HG03064 (cell line): ENCODE measurements around the gene IQCM.

Experiments
- ATAC-seq: cut with Tn5 transposase; IDR thresholded peaks from one replicate; pipeline ENCODE4 v1.9.1; 2021; ENCODE audit warnings: low read depth; ENCODE audit not compliant: unreplicated experiment

Gene IQCM

DNA sequence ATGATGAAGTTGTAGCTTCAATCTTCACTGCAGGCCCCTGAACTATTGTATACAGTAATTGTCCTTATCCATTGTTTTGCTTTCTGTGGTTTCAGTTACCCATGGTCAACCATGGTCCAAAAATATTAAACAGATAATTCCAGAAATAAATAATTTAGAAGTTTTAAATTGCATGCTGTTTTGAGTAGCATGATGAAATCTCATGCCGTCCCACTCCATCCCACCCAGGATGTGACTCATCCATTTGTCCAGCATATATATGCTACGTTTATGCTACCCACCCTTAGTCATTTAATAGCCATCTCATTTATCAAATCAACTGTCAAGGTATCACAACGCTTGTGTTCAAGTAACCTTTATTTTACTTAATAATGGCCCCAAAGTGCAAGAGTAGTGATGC is 34.5 kb downstream of the IQCM start:
- ATAC-seq = no peak

DNA sequence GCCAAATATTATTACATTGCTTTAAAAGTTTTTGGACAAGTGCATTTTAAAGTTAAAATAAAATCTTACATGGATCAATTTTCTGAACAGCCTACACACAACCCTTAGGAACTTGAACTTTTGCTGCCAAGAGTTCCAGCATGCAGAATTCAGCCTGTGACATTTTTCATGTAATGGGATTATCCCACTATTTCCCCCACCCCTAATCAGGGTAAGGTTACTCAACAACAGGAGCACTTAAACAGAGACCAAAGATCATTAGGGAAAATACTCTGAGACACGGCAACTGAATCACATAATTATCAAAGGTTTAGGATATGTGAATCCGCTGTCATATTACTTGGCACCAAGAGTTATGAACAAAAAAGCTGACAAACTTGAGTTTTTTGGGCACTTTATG is 47.2 kb downstream of the IQCM start:
- ATAC-seq = no peak

DNA sequence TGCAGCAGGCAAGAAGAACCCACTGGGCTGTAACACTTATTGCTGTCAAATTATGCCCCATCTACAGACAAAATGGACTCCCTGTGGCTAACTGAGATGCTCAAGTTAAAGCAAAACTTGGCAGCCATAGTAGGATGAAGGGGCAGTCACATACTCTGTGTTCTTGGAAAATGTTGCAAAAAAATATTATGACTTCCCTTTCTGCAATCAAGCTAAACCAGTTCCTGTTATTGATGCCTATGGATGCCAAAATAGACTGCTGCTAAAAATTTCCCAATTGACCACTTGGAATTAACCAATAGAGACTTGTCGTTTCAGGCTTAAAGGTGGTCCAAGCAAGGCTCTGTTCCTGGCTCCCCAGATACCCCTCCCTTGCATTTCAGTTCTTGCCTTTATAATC is 49.5 kb downstream of the IQCM start:
- ATAC-seq = no peak

DNA sequence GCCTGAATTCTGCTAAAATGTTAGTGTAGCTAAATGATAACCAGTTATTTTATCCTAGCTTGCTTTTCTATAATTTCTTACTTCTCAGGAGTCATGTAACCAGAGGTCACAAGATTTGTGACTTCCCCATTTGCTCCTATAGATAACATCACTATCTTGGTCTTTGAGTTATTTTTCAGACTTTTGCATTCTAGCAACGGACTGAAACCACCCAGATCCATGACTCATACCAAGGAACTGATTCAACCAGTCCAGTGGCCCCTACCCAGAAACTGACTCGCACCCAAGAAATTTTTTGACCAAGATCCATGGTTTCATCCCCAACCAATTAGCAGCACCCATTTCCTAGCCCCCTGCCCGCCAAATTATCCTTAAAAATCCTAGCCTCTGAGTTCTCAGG is 50.0 kb downstream of the IQCM start:
- ATAC-seq = no peak

DNA sequence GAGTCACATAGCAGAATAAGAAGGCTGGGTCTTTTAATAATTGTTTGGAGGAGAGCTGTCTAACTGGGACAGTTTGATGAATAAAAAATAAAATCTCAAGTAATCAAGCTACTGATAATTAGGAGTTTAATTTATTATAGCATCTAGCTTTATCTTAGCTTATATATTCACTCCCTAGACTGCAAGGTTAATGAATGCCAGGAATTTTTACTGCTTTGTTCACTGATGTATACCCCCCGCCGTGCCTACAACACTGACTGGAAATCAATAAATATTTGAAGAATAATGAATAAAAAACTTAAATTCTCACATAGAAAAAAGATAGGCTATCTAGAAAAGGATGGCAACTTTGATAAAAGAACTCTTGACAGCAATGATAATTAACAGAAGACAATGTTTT is 59.7 kb downstream of the IQCM start:
- no peak for ATAC-seq

DNA sequence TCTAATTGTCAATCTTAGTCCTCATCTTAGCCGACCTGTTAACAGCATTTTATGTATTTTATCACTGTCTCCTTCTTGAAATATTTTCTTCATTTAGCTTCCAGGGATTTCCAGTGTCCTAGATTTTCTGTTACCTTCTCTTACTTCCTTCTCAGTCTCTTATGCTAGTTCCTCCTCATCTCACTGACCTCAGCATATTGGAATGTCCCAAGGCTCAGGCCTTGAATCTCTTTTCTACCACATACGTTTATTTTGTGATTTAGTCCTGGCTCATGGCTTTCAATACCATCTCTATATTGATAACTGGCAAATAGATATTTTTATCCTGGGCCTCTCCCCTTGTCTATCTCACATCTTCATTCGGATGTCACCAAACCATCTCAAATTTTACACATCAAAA is 61.1 kb downstream of the IQCM start:
- ATAC-seq = no peak

DNA sequence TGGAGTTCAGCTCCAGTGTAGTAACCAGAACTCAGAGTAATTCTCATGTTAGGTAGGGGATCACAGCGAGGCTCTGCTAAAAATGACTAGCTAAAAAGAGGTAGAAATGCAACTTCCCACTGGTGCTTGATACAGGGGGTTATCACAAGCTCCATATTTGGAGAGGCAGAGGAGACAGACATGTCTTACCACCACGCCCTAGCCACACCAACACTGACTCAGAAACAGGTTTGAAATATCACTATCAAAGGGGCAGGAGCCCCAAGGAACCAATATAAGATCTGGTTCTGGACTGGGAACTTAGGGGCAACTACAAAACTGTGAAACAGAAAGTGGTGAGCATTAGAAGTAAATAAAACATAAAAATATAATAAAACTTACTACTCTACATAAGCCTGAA is 62.9 kb downstream of the IQCM start:
- ATAC-seq = no peak

DNA sequence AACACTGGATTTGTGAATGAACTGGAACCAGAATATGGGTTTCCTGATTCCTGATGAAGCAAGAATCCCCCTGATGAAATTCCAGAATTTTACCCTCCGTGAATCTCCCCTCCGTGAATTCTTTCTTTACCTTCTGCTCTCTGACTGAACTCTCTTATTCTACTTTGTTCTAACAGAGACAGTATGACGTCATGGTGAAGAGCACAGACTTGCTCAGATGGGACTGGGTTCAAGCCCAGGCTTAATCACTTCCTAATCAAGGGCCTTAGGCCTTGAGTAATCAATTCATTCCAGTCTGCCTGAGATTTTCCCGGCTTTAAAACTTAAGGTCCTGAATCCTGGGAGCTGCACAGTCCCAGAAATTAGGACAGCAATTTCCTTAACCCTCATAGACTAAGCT is 64.5 kb downstream of the IQCM start:
- no peak for ATAC-seq

DNA sequence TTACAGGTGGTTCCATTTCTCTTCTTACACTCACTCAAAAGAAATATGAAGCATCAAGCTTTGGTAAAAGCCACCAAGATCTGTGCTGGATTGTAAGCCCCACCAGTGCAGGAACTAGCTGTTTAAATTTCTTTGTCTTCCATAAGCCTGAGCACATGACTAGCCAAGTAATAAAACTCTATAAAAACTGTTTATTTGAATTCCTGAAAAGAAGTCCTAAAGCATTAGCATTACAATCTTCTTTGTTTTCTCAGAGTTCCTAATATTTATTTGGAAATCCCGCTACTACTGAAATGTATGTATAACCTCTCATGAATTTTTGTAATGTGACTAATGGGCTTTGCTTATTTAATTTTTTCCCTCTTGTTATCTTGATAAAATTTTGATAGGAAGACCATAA is 65.9 kb downstream of the IQCM start:
- ATAC-seq = no peak

DNA sequence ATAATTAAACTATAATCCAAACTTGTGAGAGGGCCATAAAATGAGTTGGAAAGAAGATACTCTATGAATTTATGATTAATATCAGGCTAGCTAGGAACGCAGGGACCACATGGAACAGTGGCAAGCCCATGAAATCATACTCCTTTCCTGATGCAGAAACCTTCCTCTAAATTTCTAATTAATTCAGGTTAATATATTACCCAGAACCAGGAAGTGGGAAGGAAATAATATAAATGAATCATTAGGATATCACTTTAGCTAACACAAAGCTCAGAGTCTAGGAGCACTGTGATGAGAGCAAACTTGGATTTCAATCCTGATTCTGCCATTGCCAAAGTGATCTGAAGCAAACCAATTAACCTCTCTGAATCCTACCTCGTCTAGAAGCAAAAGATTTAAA is 68.0 kb downstream of the IQCM start:
- ATAC-seq = no peak

DNA sequence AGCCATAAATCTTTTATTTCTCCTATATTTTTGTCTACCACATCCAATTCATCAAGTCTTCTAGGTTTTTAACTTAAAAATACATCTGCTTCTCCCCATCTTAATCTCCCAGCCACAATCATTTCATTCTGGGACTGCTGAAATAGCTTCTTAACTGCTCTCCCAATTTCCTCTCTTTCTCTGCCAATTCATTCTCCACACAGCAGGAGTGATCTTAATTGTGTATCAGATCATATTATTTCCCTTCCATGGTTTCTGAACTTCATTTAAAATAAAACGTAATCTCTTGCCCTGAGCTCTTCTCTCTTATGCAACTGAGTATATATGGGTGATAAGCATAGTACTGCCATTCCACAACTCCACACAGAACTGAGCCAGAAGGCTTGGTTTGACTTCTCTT is 69.4 kb downstream of the IQCM start:
- no peak for ATAC-seq

DNA sequence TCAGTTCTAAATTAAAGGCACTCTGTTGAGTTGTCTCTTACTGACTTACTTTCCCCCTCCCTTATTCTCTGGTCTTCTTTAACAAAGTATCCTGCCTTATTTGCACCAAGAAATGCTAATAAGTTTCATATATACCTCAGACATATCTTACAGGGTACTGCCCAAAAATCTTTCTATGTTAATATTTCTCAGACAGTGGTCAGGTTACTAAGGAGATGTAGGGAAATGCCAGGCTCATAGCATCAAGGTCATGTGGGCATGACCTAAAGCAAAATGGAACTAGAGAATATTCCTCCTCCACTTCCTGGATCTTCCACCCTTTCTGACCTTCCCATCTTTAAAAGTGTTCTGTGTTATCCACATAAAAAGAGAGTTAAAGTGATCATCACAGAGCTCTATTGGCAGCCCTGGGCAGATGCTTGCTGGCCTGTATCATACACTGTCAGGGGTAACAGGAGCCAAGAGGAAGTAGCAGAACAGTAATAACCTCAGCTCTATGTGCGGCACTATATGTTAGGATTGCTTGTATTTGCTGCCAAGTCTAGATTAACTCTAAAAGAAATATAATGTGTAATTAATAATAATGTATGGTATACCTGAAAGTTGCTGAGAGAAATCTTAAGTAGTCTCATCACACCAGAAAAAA is 74.3 kb downstream of the IQCM start:
- no peak for ATAC-seq

DNA sequence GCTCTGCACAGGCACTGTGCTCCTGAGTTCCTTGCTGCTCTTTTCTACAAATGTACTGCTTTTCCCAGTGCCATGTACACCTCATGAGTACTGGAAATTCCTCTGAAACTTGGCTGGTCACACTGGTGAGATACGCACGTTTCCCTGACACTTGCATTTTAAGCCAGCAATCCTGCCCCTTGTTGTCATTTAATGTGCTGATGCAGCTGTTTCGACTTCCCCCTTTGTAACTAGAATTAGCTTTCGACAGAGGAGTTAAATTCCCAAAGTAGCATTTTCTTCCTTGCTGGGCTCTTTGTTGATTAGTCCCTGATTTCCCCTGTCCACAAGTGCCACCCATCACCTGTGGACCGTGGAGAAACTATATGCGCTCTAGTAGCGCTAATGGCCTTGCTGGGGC is 77.5 kb downstream of the IQCM start:
- ATAC-seq = no peak

DNA sequence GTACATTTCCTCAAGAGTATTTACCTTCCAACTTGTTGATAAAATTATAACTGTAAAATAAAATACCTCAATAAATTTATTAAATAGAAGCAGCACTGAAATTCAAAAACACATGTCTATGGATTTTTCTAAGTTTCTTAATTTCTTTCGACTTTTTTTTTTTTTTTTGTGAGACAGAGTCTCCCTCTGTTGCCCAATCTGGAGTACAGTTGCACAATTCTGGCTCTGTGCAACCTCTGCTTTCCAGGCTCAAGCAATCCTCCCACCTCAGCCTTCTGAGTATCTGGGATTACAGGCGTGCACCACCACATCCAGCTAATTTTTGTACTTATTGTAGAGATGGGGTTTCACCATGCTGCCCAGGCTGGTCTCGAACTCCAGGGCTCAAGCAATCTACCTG is 79.8 kb downstream of the IQCM start:
- ATAC-seq = no peak

DNA sequence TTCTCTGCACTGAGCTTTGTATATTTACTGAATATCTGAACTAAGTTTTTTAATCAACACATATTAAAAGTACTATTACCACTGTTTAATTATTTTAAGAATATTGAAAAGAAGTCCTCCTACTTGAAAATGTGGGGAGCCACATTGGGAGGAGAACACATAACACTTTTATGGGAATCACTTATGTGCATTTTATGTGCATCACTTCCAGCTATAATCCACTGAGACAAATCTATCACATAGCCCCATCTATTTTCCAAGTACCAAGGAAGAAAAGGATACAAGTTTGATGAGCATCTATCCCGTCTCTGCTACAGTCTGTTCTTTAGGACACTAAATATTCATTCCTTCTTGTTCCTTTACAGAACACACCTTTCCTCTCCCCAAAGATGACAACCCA is 87.2 kb downstream of the IQCM start:
- no peak for ATAC-seq

DNA sequence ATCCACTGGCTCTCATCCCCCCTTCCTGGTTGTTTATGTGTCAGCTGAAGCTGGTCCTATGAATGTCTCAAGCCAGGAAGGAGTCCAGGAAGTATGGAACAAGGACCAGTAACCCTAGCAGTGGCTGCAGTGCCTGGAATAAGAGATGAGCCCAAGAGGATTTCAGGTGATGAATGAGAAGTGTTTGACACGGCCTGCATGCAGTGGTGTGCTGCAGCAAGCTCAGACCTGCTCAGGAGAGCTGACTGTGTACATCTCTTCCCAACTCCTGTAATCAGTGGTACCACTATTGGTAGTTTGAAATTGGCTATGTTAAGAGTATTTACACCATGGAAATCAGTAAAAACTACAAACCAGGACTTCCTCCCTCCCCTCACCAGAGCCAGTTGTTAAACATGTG is 88.0 kb downstream of the IQCM start:
- no peak for ATAC-seq

DNA sequence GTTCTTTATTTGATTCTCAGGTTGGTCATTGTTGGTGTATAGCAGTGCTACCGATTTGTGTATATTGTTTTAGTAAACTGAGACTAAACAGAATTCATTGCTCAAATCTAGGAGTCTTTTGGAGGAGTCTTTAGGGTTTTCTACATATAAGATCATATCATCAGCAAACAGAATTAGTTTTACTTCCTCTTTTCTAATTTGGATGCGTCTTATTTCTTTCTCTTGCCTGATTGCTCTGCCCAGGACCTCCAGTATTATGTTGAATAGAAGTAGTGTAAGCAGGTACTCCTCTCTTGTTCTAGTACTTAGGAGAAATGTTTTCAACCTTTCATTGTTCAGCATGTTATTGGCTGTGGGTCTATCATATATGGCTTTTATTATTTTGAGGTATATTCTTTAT is 92.6 kb downstream of the IQCM start:
- ATAC-seq = no peak

DNA sequence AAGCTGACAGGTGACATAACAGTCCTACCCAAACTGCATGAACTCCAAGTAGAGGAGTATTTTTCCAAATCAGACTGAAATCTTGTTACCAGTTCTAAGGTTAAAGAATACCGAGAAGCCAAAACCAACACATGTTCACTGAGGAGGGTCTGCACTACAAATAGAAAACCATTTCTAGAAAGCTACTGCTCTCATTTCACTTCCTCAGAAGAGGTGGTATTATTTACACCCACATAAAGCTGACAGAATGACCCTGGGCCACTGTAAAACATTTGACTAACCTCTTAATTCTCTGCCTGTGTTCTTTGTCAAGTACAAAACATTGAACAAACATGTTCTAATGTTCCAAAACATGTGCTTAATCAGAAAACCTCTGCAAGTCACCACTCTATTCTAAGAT is 95.8 kb downstream of the IQCM start:
- ATAC-seq = no peak

DNA sequence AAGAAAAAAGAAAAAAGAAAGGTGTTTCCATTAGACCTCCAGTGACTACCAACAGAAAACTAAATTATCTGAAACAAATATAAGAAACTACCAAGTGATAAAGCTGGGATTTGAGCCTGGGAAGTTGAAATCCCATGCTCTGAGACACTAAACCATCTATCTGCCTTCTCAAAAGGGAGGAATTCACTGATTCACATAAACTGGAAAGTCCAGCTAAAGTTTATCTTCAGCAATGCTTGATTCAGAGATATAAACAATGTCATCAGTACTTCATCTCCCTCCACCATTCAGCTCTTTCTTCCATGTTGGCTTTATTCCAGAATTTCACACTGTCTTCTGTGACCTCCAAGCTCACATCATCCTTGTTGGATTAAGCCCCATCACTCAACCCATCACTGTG is 96.3 kb downstream of the IQCM start:
- ATAC-seq = no peak

DNA sequence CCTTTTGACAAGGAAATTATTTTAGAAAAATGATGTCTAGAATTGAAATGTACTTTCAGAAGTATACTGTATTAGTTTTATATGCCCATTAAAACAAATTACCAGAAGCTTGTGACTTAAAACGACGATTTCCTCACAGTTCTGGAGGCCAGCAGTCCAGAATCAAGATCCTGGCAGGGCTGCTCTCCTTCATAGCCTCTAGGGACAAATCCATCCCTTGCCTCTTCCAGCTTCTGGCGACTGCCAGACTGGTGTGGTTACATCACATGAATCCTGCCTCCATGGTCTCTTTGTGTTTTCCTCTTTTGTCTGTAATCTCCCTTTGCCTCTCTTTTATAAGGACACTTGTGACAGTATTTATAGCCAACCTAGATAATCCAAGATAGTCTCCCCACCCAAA is 97.1 kb downstream of the IQCM start:
- no peak for ATAC-seq

DNA sequence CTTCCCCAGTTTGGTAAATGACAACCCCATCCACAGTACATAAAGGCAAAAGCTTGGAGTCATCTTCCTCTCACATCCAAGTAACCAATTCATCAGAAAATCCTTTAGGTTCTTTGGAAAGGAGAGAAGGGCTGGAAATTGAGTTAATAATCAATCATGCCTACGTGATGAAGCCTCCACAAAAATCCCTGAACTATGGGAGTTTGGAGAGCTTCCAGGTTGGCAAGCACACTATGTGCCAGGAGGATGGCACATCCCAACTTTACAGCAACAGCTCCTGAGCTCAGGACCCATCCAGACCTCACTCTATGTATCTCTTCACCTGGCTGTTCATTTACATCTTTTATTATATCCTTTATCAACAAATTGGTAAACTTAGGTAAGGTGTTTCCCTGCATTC is 98.9 kb downstream of the IQCM start:
- no peak for ATAC-seq

DNA sequence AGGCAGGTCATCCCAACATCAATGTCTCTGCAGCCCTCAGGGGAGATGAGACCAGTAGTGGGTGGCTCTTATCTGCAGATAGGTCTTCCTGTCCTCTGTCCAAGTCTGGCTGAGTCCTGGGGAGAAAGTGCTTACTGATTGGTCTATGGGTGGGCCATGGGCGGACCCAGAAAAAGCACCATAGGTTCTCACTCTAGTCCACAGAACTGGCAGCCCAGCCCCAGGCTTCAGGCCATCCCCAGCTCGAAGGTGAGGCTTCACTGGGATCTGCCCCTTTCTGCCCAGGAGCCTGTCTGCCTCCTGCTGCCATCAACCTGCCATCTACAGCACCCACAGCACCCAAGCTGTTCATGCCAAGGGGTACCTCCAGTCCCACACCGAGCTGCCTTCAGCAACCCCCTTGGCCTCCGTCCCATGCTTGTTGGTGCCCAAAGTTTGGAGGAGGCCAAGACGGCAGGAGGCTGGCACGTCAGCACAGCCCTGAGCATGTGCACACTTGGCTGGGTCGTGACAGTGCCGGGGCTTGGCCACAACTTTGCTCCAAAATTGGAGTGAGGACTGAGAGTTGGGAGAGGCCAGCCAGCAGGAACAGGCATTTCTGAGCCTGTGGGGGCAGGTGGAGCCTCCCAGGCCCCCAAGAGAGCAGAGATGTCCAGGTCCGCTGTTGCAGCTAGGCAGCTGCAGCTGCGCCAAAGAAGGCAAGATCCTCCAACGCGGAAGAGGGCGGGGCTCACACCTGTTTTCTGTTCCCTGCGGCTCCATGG is 99.6 kb downstream of the IQCM start:
- ATAC-seq = no peak

DNA sequence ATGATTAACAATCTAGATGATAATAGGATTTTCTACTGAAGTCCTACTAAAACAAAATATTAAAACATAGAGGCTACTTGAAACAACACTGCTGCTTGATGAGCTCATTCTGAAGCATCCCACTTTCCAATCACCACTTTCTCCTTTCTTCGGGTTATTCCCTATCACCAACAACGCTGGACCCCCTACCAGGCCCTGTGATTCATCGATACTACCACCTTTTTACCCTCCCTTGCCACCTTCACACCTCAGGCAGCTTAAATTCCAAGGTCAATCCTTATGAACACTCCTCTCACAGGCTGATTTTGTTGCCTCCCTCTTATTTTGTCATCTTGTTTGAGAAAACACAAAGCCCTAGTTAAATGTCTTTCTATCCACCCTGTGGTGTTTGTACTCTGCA is 102.6 kb downstream of the IQCM start:
- no peak for ATAC-seq
